Measurements from ENCODE around the gene DNM3. TPM values are rescaled to one million over a fixed set of nuclear protein-coding genes. Genes with fewer than 3 reads are reported as not detected.
"Not testable (repeated sequence)": the region's sequence is repeated elsewhere in the genome, so short reads cannot be mapped to it uniquely, and the experiment has no call there.

The DNM3 gene
- total RNA-seq, 1 donor from 2014 or later: 1.8 TPM

DNA sequence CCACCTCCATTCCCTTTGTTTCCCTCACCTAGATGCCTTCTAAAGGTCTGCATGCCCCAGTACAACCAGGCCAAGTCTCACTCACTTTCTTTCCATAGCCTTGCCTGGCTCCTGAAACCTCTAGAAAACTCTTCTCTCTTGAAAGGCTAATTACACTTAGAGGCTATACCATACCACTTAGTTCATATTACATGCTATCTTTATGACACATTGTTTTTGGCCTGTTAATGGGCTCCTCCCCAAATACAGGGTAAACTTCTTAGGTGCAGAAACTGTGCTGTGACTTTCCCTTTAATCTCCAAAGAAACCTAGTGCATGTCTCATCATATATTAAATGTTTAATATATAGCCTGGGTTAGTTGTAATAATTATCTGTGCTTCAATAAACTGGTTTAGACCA is 522.6 kb downstream of the DNM3 start:
- TF ChIP-seq, protein P1, sequence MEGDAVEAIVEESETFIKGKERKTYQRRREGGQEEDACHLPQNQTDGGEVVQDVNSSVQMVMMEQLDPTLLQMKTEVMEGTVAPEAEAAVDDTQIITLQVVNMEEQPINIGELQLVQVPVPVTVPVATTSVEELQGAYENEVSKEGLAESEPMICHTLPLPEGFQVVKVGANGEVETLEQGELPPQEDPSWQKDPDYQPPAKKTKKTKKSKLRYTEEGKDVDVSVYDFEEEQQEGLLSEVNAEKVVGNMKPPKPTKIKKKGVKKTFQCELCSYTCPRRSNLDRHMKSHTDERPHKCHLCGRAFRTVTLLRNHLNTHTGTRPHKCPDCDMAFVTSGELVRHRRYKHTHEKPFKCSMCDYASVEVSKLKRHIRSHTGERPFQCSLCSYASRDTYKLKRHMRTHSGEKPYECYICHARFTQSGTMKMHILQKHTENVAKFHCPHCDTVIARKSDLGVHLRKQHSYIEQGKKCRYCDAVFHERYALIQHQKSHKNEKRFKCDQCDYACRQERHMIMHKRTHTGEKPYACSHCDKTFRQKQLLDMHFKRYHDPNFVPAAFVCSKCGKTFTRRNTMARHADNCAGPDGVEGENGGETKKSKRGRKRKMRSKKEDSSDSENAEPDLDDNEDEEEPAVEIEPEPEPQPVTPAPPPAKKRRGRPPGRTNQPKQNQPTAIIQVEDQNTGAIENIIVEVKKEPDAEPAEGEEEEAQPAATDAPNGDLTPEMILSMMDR (conservative IDR thresholded peaks at IDR 0.05; ENCODE audit: low read depth, low read length): no peak
- no peak for DNase-seq (ENCODE audit: low read depth)

DNA sequence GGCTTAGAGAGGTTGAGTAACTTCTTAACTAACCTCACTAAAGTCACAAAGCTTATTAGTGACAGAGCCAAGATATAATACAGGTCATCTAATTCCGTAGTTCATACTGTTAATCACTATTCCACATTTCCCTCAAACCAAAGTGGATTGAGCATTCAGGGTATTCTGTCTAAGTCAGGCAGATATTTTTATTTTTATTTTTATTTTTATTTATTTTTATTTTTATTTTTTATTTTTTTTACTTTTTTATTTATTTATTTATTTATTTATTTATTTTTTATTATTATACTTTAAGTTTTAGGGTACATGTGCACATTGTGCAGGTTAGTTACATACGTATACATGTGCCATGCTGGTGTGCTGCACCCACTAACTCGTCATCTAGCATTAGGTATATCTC is 530.3 kb downstream of the DNM3 start:
- not testable (repeated sequence) for DNase-seq (ENCODE audit: low read depth); H3K4me3 ChIP-seq (ENCODE audit: low read depth, low read length)

More for the DNA sequence above, 522.6 kb downstream of the DNM3 start:
- H3K4me3 ChIP-seq (ENCODE audit: low read depth, low read length): no peak overlapping the region

DNA sequence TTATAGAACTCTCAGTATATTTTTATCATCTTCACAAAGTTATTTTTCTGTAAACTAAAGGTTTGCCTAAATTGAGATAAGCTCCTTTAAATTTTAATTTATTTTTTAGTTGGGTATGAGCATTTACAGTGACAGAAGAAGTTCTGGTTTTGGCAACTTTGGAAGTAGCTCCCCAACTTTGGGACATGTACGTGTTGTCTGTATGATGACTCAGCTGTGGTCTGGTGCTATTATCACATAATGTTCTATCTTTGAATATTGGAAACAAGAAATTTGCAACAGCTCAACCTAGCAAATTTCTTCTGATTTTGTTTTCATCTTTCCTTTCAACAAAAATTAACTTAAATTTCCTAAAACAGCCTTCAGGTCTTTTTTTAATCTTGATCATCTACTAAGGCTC is 532.6 kb downstream of the DNM3 start:
- TF ChIP-seq, protein P1 (conservative IDR thresholded peaks at IDR 0.05; ENCODE audit: low read depth, low read length): no peak
- no peak overlapping the region for H3K4me3 ChIP-seq (ENCODE audit: low read depth, low read length)
- no peak for DNase-seq (ENCODE audit: low read depth)

DNA sequence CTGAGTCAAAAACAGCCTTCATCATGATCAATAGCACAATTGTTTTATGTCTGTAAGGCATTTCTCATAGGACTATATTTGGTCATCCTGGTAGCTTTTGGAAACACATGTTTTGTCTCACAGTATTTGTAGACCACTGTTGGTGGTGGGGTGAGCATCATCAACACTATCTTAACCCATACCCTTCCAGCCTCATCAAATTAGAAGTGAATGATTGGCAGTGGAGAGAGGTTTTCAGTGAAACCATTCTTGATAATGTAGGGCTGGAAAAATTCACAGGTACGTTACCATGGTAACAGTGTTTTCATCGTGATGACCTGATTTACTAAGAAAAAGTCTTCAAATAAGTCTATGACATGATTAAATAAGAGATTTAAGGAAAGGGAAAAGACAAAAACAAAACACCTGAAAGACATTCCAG is 533.9 kb downstream of the DNM3 start:
- H3K4me3 ChIP-seq (ENCODE audit: low read depth, low read length): no peak overlapping the region
- TF ChIP-seq, protein P1 (conservative IDR thresholded peaks at IDR 0.05; ENCODE audit: low read depth, low read length): no peak
- DNase-seq (ENCODE audit: low read depth): no peak

DNA sequence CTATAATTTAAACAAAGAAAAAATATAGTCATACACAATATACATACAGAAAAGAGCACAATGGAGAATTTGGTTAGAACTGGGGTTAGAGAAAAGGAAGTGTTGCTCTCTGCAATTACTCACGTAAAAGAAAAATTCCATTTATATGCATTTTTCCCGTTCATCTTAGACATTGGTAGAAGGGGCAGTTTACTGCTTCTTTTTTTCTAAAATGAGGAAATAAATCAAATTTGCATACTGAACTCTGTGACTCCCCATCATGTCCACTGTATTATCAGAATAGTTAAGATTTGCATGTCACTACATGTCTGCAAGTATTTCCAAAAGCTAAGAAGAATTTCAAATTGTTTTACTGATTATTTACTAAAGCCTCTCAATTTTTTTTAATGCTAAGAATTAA is 535.1 kb downstream of the DNM3 start:
- no peak for DNase-seq (ENCODE audit: low read depth)
- TF ChIP-seq, protein P1 (conservative IDR thresholded peaks at IDR 0.05; ENCODE audit: low read depth, low read length): no peak
- H3K4me3 ChIP-seq (ENCODE audit: low read depth, low read length): no peak overlapping the region

DNA sequence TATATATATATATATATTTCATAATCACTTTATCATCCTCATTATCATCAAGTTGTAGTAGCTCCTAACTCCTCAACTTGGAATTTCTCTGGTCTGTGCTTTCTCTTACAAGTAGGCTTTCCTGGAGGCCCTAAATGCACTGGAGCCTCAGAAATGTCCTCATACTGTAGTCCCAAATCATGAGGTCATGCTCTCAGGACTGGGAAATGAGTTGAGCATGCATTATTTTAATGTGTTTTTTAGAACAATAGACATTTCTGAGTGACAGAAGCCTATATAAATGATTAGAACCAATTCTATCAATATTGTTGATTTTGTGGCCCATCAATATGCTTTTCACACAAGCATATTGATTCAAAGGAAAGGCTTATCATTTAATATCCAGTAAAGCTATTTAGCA is 536.3 kb downstream of the DNM3 start:
- no peak for DNase-seq (ENCODE audit: low read depth)
- TF ChIP-seq, protein P1 (conservative IDR thresholded peaks at IDR 0.05; ENCODE audit: low read depth, low read length): no peak
- H3K4me3 ChIP-seq (ENCODE audit: low read depth, low read length): no peak overlapping the region

DNA sequence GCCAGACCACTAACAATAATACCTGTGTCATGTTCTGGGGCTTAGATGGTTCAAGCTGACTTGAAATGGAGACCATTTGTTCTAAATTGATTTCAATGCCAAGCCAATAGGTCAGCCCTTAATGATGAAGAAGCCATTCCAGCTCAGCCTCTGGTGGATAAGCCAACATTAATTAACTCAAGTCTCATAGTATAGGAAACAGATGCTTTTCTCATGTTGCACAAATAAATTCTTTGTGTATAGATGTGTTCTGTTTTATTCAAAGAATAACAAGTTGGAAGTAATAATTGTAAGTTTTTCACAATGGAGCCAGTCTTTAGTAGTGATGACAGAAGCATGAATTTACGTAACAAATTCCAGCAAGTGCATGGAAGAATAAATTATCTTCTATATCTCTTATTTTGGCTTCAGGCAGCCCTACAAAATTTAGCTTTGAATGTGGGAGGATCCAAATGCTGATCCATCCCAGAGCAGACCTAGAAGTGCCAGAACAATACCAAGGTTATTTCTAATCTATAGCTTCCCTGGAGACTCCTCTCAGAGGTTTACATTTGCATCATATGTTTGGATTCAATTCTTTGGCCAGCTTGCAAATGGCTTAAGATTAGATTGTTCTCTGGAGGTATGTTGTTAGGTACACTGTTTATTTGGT is 536.9 kb downstream of the DNM3 start:
- H3K4me3 ChIP-seq (ENCODE audit: low read depth, low read length): no peak overlapping the region
- TF ChIP-seq, protein P1 (conservative IDR thresholded peaks at IDR 0.05; ENCODE audit: low read depth, low read length): no peak
- no peak for DNase-seq (ENCODE audit: low read depth)

Data from epithelial cell of proximal tubule (primary cell).